PC-9 (cell line): ENCODE measurements around the gene PRCC. TPM values are rescaled to one million over a fixed set of nuclear protein-coding genes. Genes with fewer than 3 reads are reported as not detected.

Experiments used
- BruUV-seq: library from RNA; stranded (reverse); fragments of 400-500 nt; replicated peaks from 2 replicates; lab custom pipeline; 2021; lab: Mats Ljungman, UMichigan
- CTCF ChIA-PET: fragments of 300-600 bp; sonication (Branson Sonifier 250); formaldehyde crosslinking; loops from one replicate; lab custom pipeline; 2022; ENCODE audit warnings: antibody characterized with exemption; lab: Charles Lee
- POLR2A ChIA-PET: fragments of 300-600 bp; sonication (Branson Sonifier 250); formaldehyde crosslinking; loops from one replicate; lab custom pipeline; 2022; ENCODE audit warnings: antibody characterized with exemption; ENCODE audit not compliant: unreplicated experiment; lab: Charles Lee
- DNase-seq, 2 experiments: peaks; one replicate each; pipeline versions ENCODE4 v3.0.0 to v3.0.0-alpha.2; 2015 to 2022; ENCODE audit warnings: mixed read lengths in 1 of 2
- H2AFZ ChIP-seq: fragments of 200-600 bp; sonication (generic); 2 replicates; pipeline ENCODE4 v1.8.1; 2017; ENCODE audit warnings: antibody characterized with exemption
- H3F3A ChIP-seq: fragments of 200-600 bp; sonication (generic); 2 replicates; pipeline ENCODE4 v1.8.1; 2017; ENCODE audit warnings: antibody characterized with exemption, mild to moderate bottlenecking, low read depth; ENCODE audit not compliant: insufficient read depth
- H3K27ac ChIP-seq: fragments of 200-600 bp; sonication (generic); 2 replicates; pipeline ENCODE4 v1.6.1; 2016; ENCODE audit warnings: mixed run types
- H3K27me3 ChIP-seq: fragments of 200-600 bp; sonication (generic); 2 replicates; pipeline ENCODE4 v1.6.1; 2016; ENCODE audit warnings: low read depth, mixed run types; ENCODE audit not compliant: insufficient read depth
- H3K36me3 ChIP-seq: fragments of 200-600 bp; sonication (generic); 2 replicates; pipeline ENCODE4 v1.6.1; 2016; ENCODE audit warnings: low read depth, mixed run types
- H3K4me1 ChIP-seq: fragments of 200-600 bp; sonication (generic); replicated peaks from 2 replicates; pipeline ENCODE4 v1.6.1; 2016; ENCODE audit warnings: mixed run types; ENCODE audit not compliant: insufficient read depth
- H3K4me2 ChIP-seq: fragments of 200-600 bp; sonication (generic); 2 replicates; pipeline ENCODE4 v1.6.1; 2017; ENCODE audit warnings: mixed run types
- H3K4me3 ChIP-seq: fragments of 200-600 bp; sonication (generic); 2 replicates; pipeline ENCODE4 v1.6.1; 2016; ENCODE audit warnings: mixed run types
- H3K79me2 ChIP-seq: fragments of 200-600 bp; sonication (generic); 2 replicates; pipeline ENCODE4 v1.6.1; 2017; ENCODE audit warnings: low read depth, mixed run types
- H3K9me2 ChIP-seq: fragments of 200-600 bp; sonication (generic); 2 replicates; pipeline ENCODE4 v1.8.1; 2017; ENCODE audit warnings: mild to moderate bottlenecking; ENCODE audit not compliant: insufficient read depth
- H3K9me3 ChIP-seq: fragments of 200-600 bp; sonication (generic); 2 replicates; pipeline ENCODE4 v1.8.1; 2016; ENCODE audit warnings: low read depth; ENCODE audit not compliant: insufficient read depth
- H4K20me1 ChIP-seq: fragments of 200-600 bp; sonication (generic); 2 replicates; pipeline ENCODE4 v1.8.1; 2017; ENCODE audit not compliant: insufficient read depth
- EZH2 ChIP-seq: fragments of 200-600 bp; sonication (generic); IDR thresholded peaks from 2 replicates; pipeline ENCODE4 v1.8.0; 2017; ENCODE audit warnings: antibody characterized with exemption, low read depth
- intact Hi-C: fragments of 100-400 bp; cut with micrococcal nuclease; formaldehyde crosslinking; loops from one replicate; pipeline ENCODE4 v1.10.0; 2022; ENCODE audit not compliant: unreplicated experiment
- total RNA-seq: library from RNA; stranded (reverse); gene quantifications from 2 replicates; pipeline ENCODE4 v1.2.3, GENCODE V29; 2021
- TF ChIP-seq, protein P1 (sequence below): fragments of 200-600 bp; sonication (generic); conservative IDR thresholded peaks from 2 replicates; pipeline ENCODE4 v1.6.1; 2017; ENCODE audit warnings: mixed run types, antibody characterized with exemption, mild to moderate bottlenecking, moderate library complexity

Gene PRCC
- total RNA-seq, 1 experiment from 2014 or later, result 56.6 TPM

DNA sequence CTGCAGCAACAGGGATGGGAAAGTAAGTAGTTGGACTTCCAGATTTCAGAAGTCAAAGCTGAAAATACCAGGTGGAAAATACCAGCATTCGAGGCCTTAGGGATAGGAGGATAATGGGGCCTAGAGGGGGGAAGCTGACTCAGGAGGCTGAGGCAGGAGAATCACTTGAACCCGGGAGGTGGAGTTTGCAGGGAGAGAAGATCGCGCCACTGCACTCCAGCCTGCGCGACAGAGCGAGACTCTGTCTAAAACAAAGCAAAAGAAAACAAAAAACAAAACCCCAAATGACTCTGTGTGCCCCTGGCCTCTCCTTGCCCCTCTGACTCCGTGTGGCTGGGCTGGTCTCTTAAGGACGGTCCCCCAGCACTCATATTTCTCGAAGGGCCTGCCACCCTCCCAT, 46.0 kb downstream of the PRCC start:
- TSS peak; percentile 60 for BruUV-seq
- H3K27ac ChIP-seq, result no peak overlapping the region

DNA sequence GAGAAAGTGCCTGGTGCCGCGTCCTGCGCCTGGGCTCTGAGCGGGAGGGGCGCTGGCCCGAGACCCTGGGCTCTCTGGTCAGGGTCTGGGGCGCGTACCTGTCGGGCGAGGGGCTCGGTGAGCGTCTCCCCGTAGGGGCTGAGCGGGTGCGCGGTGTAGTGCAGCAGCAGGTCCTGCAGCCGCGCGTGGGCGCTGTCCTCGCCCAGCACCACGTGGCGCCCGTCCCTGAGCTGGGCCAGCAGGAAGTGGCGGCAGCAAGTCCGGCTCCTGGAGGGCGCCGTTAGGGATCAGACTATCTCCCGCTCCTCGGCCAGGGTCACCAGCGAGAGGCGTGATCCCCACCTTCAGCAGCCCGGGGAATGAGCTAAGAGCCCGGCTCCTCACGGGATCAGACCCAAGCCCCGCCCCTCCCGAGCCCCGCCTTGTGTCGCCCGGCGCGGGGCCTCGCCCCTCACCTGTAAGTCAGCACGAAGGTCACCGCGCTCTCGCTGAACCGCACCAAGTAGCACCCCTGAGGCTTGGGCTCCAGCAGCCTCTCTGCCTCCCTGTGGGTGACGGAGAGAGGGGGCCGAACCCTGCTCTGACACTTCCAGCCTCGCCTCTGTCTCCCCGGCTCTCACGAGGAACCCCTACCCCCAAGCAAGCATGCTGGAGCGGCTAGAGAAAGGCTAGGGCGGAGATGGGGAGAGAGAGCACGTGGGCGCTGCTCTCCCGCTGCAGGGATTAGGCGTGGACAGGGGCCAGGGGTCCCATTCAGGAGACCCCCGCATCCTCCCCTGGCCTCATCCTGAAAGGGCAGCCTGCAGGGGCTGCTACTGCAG, 46.6 kb downstream of the PRCC start:
- intact Hi-C loops, result no loop called here
- Histone ChIP-seq H3K4me3 (peak overlapping the region; percentile 72), H3K9me3 (no peaks in the 10 kb centered on the region), H3F3A (peaks cover 13% of the 10 kb centered on the region; the same call in 1 of the 2 replicates), H3K9me2 (no peaks in the 10 kb centered on the region), H2AFZ (peak overlapping the region; percentile 95), H3K36me3 (no peaks in the 10 kb centered on the region), H3K79me2 (peaks cover 6% of the 10 kb centered on the region), H3K4me2 (peak overlapping the region; percentile 97), H3K4me1 (peaks cover 44% of the 10 kb centered on the region), H4K20me1 (no peaks in the 10 kb centered on the region), H3K27me3 (no peaks in the 10 kb centered on the region), H3K27ac (no peak overlapping the region)
- BruUV-seq, result no TSS peak
- POLR2A ChIA-PET, result no interaction called here
- DNase-seq, result peak; percentile 50 to 56
- CTCF ChIA-PET, result interaction anchor here (1.0 kb wide), 2 partner anchors 46 to 137 kb away, joined by 4 to 5 read pairs; partner anchors contain the start of gene NES
- no peak for TF ChIP-seq EZH2
- TF ChIP-seq, protein P1, sequence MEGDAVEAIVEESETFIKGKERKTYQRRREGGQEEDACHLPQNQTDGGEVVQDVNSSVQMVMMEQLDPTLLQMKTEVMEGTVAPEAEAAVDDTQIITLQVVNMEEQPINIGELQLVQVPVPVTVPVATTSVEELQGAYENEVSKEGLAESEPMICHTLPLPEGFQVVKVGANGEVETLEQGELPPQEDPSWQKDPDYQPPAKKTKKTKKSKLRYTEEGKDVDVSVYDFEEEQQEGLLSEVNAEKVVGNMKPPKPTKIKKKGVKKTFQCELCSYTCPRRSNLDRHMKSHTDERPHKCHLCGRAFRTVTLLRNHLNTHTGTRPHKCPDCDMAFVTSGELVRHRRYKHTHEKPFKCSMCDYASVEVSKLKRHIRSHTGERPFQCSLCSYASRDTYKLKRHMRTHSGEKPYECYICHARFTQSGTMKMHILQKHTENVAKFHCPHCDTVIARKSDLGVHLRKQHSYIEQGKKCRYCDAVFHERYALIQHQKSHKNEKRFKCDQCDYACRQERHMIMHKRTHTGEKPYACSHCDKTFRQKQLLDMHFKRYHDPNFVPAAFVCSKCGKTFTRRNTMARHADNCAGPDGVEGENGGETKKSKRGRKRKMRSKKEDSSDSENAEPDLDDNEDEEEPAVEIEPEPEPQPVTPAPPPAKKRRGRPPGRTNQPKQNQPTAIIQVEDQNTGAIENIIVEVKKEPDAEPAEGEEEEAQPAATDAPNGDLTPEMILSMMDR, result peak; percentile 58

More for the DNA sequence above, 46.0 kb downstream of the PRCC start:
- Histone ChIP-seq H3K79me2 (peaks cover 6% of the 10 kb centered on the region), H3F3A (peaks cover 13% of the 10 kb centered on the region; the same call in 1 of the 2 replicates), H3K4me2 (peak overlapping the region; percentile 97), H3K36me3 (no peaks in the 10 kb centered on the region), H3K4me1 (peaks cover 44% of the 10 kb centered on the region), H3K9me3 (no peaks in the 10 kb centered on the region), H3K4me3 (peak overlapping the region; percentile 72), H2AFZ (peak overlapping the region; percentile 95), H3K9me2 (no peaks in the 10 kb centered on the region), H4K20me1 (no peaks in the 10 kb centered on the region), H3K27me3 (no peaks in the 10 kb centered on the region)
- DNase-seq, result no peak
- intact Hi-C loops, result no loop called here
- ChIA-PET POLR2A (no interaction called here), CTCF (interaction anchor here (1.0 kb wide), 1 partner anchor 47 kb away, joined by 4 read pairs; no protein-coding TSS in a partner anchor)
- TF ChIP-seq, protein P1, result no peak
- TF ChIP-seq EZH2, result no peak

DNA sequence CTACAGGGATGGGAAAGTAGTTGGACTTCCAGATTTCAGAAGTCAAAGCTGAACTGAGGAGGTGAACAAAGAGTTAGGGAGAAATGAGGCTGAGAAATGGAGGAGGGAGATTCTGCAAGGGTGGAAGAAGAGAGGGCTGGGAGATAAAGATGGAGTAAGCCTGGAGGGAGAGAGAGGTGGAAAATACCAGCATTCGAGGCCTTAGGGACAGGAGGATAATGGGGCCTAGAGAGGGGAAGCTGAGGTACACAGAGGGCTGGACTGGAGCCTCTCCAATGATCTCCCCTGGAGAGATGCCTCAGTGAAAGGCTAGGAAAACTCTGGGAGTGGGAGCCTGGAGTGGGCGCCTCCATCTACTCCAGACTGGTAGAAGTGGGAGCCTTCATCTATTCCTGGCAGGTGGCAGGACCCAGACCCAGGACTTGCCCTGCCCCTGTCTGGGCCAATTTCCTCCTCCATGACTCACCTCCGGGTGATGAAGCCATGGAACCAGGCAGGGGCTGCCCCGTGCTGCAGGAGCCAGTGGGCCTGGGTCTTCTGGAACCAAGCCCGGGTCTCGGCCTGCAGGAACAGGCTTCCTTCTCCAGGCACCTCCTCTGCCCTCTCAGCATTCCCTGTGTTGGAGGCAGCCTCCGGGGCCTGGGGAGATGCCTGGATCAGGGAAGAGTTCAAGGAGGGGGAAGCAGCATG, 47.4 kb downstream of the PRCC start:
- H3K27ac ChIP-seq, result no peak overlapping the region
- peaks cover 6% of the 10 kb centered on the region for H3K79me2 ChIP-seq
- peaks cover 13% of the 10 kb centered on the region; the same call in 1 of the 2 replicates for H3F3A ChIP-seq
- H3K9me3 ChIP-seq, result no peaks in the 10 kb centered on the region
- CTCF ChIA-PET, result interaction anchor here (1.0 kb wide), 2 partner anchors 46 to 138 kb away, joined by 4 to 5 read pairs; partner anchors contain the start of gene NES
- peaks cover 44% of the 10 kb centered on the region for H3K4me1 ChIP-seq
- H3K36me3 ChIP-seq, result no peaks in the 10 kb centered on the region
- POLR2A ChIA-PET, result no interaction called here
- H3K4me2 ChIP-seq, result peak overlapping the region; percentile 97
- H3K4me3 ChIP-seq, result no peak overlapping the region
- no TSS peak for BruUV-seq
- no peaks in the 10 kb centered on the region for H4K20me1 ChIP-seq
- no peak for DNase-seq
- H3K9me2 ChIP-seq, result no peaks in the 10 kb centered on the region
- no peaks in the 10 kb centered on the region for H3K27me3 ChIP-seq
- no peak for TF ChIP-seq EZH2
- TF ChIP-seq, protein P1, result no peak
- intact Hi-C loops, result no loop called here
- H2AFZ ChIP-seq, result no peak overlapping the region
